ENCODE results near the gene TMEM200A. TPM values are rescaled to one million over a fixed set of nuclear protein-coding genes. Genes with fewer than 3 reads are reported as not detected.

TMEM200A gene
- total RNA-seq, 4 donors from 2014 or later = 0.16 to 0.29 TPM; not detected in 2

DNA sequence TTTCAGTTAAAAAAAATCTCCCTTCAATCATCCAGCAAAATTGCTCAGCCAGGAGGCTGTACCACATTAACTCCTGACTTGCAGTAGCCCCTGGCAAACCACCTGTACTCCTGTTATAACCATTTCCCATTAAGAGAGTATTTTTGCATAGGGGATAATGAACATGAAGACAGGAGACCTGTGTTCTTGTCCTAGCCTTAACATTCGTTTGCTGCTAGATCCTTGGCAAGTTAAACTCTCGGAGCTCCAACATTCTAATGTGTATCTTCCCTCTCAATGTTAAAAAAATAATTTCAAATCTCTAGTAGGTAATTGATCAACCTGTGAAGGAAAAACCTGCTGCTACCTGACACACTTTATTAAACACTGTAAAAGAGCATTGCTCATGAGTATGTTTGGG, 8.4 kb upstream of the TMEM200A start:
- in situ Hi-C loops (cut with MboI; ENCODE audit: low sequenced_read_pairs in 4 of 4) = loop anchor here in 1 of 4 donors (25.0 kb wide), 1 partner anchor 105 kb away; no protein-coding TSS in a partner anchor
- Histone ChIP-seq H3K27ac (no peak overlapping the region), H3K27me3 (no peaks in the 10 kb centered on the region), H3K4me3 (no peak overlapping the region), H3K4me1 (no peaks in the 10 kb centered on the region), H3K9me3 (no peaks in the 10 kb centered on the region), H3K36me3 (no peaks in the 10 kb centered on the region)
- ATAC-seq = no peak
- no peak for TF ChIP-seq POLR2A (IDR thresholded peaks at IDR 0.05)
- no peak for TF ChIP-seq CTCF (IDR thresholded peaks at IDR 0.05 in 4 of 5, conservative IDR thresholded peaks at IDR 0.05 in 1 of 5)
- intact Hi-C loops (cut with DNase I; ENCODE audit: low total_unique reads) = no loop called here
- DNase-seq = no peak

GRCh38 chr6:130359736-130360135, 6.1 kb upstream of the TMEM200A start:
- TF ChIP-seq CTCF (IDR thresholded peaks at IDR 0.05 in 4 of 5, conservative IDR thresholded peaks at IDR 0.05 in 1 of 5) = no peak
- no peak for TF ChIP-seq POLR2A (IDR thresholded peaks at IDR 0.05)
- Histone ChIP-seq H3K36me3 (no peaks in the 10 kb centered on the region), H3K27ac (no peak overlapping the region), H3K4me3 (no peak overlapping the region), H3K4me1 (no peaks in the 10 kb centered on the region), H3K27me3 (peaks cover 1 to 5% (median 2%) of the 10 kb centered on the region in 3 donors), H3K9me3 (no peaks in the 10 kb centered on the region)
- in situ Hi-C loops (cut with MboI; ENCODE audit: low sequenced_read_pairs in 4 of 4) (loop anchor here in 1 of 4 donors (25.0 kb wide), 1 partner anchor 103 kb away; no protein-coding TSS in a partner anchor), intact Hi-C loops (cut with DNase I; ENCODE audit: low total_unique reads) (no loop called here)
- ATAC-seq (no peak), DNase-seq (no peak)

GRCh38 chr6:130362128-130362527, 3.7 kb upstream of the TMEM200A start:
- H3K9me3 ChIP-seq = no peaks in the 10 kb centered on the region
- no peaks in the 10 kb centered on the region for H3K4me1 ChIP-seq
- no peak overlapping the region for H3K4me3 ChIP-seq
- in situ Hi-C loops (cut with MboI; ENCODE audit: low sequenced_read_pairs in 4 of 4) = loop anchor here in 1 of 4 donors (25.0 kb wide), 1 partner anchor 100 kb away; no protein-coding TSS in a partner anchor
- H3K27me3 ChIP-seq = peaks cover 8 to 28% (median 17%) of the 10 kb centered on the region in 3 donors
- no peak for DNase-seq
- no peak for ATAC-seq
- intact Hi-C loops (cut with DNase I; ENCODE audit: low total_unique reads) = no loop called here
- no peaks in the 10 kb centered on the region for H3K36me3 ChIP-seq
- TF ChIP-seq CTCF (IDR thresholded peaks at IDR 0.05 in 4 of 5, conservative IDR thresholded peaks at IDR 0.05 in 1 of 5) (no peak), POLR2A (IDR thresholded peaks at IDR 0.05) (no peak)
- no peak overlapping the region for H3K27ac ChIP-seq

GRCh38 chr6:130364224-130364780, 1.5 kb upstream of the TMEM200A start:
- DNase-seq (no peak), ATAC-seq (no peak)
- H3K4me1 ChIP-seq = no peaks in the 10 kb centered on the region
- H3K9me3 ChIP-seq = no peaks in the 10 kb centered on the region
- no peak overlapping the region for H3K4me3 ChIP-seq
- no peaks in the 10 kb centered on the region for H3K36me3 ChIP-seq
- peaks cover 8 to 43% (median 24%) of the 10 kb centered on the region in 3 donors for H3K27me3 ChIP-seq
- intact Hi-C loops (cut with DNase I; ENCODE audit: low total_unique reads) (no loop called here), in situ Hi-C loops (cut with MboI; ENCODE audit: low sequenced_read_pairs in 4 of 4) (loop anchor here in 1 of 4 donors (25.0 kb wide), 1 partner anchor 98 kb away; no protein-coding TSS in a partner anchor)
- TF ChIP-seq POLR2A (IDR thresholded peaks at IDR 0.05) (no peak), CTCF (IDR thresholded peaks at IDR 0.05 in 4 of 5, conservative IDR thresholded peaks at IDR 0.05 in 1 of 5) (no peak)
- no peak overlapping the region for H3K27ac ChIP-seq
